Memory B cell (primary cell): Measurements from ENCODE around the gene ABHD16A.

Experiments
- ATAC-seq: fragments of 150-1000 bp; cut with Tn5 transposase; 2 replicates; pipeline ENCODE4 v1.10.0; 2021; ENCODE audit warnings: low read depth, mild to moderate bottlenecking, moderate library complexity
- DNase-seq, 2 donors: peaks; one replicate each; pipeline ENCODE4 v3.0.0; 2022; ENCODE audit warnings: low spot score in 2 of 2
- H3K27ac Mint-ChIP-seq: one replicate; pipeline ENCODE4 v1.8.0; 2022; ENCODE audit warnings: mild to moderate bottlenecking, moderate library complexity, mixed read lengths
- H3K27me3 Mint-ChIP-seq: one replicate; pipeline ENCODE4 v1.8.0; 2022; ENCODE audit warnings: mixed read lengths
- H3K36me3 Mint-ChIP-seq: one replicate; pipeline ENCODE4 v1.8.0; 2022; ENCODE audit warnings: mild to moderate bottlenecking, mixed read lengths
- H3K4me1 Mint-ChIP-seq: one replicate; pipeline ENCODE4 v1.8.0; 2022; ENCODE audit warnings: mixed read lengths
- H3K4me3 Mint-ChIP-seq: one replicate; pipeline ENCODE4 v1.8.0; 2022; ENCODE audit warnings: mild to moderate bottlenecking, moderate library complexity, mixed read lengths
- H3K9me3 Mint-ChIP-seq: one replicate; pipeline ENCODE4 v1.8.0; 2022; ENCODE audit warnings: mixed read lengths

ABHD16A gene

DNA sequence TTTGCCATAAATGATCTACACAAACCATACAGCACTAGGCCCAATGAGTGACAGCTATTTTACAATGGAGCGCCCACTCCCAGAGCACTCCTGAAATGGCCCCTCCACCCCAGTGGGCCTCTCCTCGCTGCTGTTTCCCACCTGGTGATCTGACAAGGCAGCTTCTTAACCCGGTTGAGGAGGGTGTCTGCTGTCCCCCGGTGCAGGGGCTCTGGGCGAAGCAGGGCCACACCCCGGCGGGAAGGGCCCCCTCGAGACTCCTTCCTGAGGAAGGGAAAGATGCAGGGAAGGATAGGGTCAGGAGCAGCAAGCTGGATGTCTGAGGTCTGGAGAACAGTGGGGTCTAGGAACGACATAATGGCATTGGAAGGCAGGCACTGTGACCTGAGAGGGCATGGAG, 10.2 kb downstream of the ABHD16A start:
- Mint-ChIP-seq H3K4me3 (no peak overlapping the region), H3K36me3 (peaks cover 17% of the 10 kb centered on the region), H3K4me1 (peaks cover 27% of the 10 kb centered on the region), H3K9me3 (no peaks in the 10 kb centered on the region), H3K27ac (peak overlapping the region; percentile 20), H3K27me3 (no peaks in the 10 kb centered on the region)
- ATAC-seq (no peak), DNase-seq (no peak)

- Mint-ChIP-seq H3K27me3 (no peaks in the 10 kb centered on the region), H3K9me3 (no peaks in the 10 kb centered on the region), H3K27ac (no peak overlapping the region), H3K4me3 (no peak overlapping the region), H3K4me1 (peaks cover 24% of the 10 kb centered on the region), H3K36me3 (peaks cover 17% of the 10 kb centered on the region)
- no peak for DNase-seq
- ATAC-seq: no peak
These were observed 10.8 kb downstream of the ABHD16A start for GRCh38 chr6:31692353-31692752.

DNA sequence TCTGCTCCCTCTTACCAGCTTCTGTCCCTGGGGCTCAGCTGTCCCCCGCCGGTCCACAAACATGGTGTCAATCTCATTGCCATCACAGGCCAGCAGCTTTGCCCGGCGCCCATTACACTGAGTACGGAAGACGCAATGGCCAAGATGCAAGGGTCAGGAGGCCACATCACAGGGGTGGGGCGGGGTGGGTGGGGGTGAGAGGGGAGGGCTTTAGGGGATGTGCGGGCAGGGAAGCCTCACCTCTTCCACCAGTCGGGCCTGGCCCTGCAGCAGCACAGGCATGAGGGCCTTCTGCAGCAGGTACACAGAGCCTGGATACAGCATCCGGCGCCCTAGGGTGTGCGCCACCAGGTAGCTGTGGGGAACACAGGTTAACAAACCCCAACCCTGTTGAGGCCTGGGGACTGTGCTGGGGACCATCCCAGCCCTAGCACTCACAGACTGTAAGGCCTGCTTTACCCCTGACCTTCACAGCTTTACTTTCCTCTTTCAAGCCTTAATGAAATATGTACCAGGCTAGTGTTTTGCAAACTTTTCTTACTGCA, 11.5 kb downstream of the ABHD16A start:
- Mint-ChIP-seq H3K27ac (no peak overlapping the region), H3K27me3 (no peaks in the 10 kb centered on the region), H3K4me3 (no peak overlapping the region), H3K9me3 (no peaks in the 10 kb centered on the region), H3K36me3 (peaks cover 18% of the 10 kb centered on the region), H3K4me1 (peaks cover 23% of the 10 kb centered on the region)
- ATAC-seq (no peak), DNase-seq (no peak)

DNA sequence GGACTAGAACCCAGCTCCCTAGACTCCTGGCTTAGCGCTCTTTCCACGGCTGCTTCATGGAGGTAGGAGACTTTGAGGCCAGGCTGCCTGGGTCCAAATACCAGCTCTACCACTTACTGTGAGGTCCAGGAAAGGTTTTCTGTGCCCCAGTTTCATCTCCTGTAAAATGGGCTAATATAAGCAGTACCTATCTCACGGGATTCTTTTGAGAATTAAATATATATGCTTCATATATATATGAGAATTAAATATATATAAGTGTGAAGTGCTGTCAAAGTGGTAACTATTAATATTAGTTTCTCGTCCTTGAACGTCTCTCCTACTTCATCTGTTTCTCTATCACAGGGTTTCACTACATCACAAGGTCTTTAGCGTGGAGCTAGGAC, 12.1 kb downstream of the ABHD16A start:
- H3K27me3 Mint-ChIP-seq: no peaks in the 10 kb centered on the region
- H3K4me1 Mint-ChIP-seq: peaks cover 23% of the 10 kb centered on the region
- no peaks in the 10 kb centered on the region for H3K9me3 Mint-ChIP-seq
- no peak for DNase-seq
- no peak overlapping the region for H3K27ac Mint-ChIP-seq
- H3K36me3 Mint-ChIP-seq: peaks cover 21% of the 10 kb centered on the region
- ATAC-seq: no peak
- no peak overlapping the region for H3K4me3 Mint-ChIP-seq

DNA sequence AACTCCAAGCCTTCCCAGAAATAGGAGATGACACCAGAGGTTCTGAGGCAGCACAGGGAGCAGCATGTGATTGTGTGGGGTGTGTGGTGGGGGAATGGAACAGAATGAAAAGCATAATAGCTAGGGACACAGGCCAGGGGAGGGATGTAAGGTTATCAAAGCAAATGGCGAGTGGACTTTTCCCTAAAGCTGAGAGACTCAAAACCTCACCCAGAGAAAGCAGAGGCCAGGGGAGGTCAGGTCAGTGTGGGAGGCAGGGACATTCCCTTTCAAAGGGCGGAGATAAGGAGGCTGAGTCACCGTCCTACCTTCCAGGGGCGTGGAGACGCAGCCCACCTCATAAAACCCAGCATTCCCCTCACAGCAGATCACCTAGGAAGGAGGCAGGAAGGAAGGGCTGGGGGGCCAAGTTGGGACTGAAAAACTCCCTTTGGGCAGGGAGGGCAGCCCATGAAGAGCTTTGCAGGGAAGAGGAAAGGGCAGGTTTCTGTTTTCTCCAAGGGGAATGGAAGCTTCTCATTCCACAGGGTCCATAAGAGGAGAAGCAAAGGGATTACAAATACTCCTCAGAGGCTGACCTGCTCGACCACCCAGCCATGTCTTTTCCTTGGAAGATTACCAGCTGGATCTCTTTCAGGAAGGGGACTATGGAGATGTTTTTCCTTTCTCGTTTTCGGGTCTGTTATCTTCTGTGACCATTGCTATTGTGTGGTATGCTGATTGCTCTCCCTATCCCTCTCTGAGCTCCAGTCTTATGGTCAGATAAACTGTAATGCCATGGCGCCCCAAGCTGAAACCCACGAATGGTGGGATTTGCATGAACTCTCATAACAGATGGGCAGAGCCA, 12.7 kb downstream of the ABHD16A start:
- no peak overlapping the region for H3K4me3 Mint-ChIP-seq
- H3K4me1 Mint-ChIP-seq: peaks cover 23% of the 10 kb centered on the region
- DNase-seq (no peak), ATAC-seq (no peak)
- H3K9me3 Mint-ChIP-seq: no peaks in the 10 kb centered on the region
- peaks cover 22% of the 10 kb centered on the region for H3K36me3 Mint-ChIP-seq
- H3K27me3 Mint-ChIP-seq: no peaks in the 10 kb centered on the region
- peak overlapping the region; percentile 56 for H3K27ac Mint-ChIP-seq

DNA sequence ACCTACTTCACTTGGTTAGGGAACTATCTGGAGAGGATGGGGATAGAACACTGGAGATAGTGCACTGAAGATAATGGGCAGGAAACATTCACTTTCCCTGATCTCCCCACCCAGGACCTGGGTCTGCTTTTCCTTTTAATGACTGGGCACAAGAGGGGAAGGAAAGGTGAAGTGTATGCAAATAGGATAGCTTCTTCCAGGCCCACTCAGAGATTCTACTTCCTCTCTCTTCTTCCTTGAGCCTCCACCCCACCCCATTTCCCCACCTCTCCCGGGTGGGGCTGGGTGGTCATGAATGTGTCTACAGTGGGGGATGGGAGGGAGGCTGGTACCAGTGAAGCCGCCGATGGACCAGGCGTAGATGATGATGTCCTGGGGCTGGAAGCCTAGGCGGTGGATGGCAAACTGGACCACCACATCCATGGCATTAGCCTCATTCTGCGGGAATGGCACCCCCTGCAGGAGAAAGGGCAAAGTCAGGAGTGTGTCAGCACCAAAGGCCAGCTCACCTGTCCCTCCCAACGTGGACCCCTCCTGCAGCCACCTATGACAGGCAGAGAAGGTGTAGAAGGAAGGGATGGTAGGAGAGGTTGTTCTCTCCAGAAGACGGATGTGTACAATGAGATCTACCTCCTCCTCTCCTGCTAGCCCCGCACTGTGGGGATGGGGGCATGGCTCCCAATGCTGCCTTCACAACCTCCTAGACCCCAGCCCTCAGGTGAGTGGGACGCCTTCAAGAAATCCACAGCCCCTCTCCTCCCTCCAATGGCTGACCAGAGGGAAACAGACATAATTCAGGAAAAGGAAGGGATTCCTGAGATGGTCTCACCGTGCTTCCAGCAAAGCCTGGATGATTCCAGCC, 13.6 kb downstream of the ABHD16A start:
- H3K9me3 Mint-ChIP-seq: no peaks in the 10 kb centered on the region
- H3K27ac Mint-ChIP-seq: peak overlapping the region; percentile 56
- peaks cover 22% of the 10 kb centered on the region for H3K36me3 Mint-ChIP-seq
- no peak for ATAC-seq
- DNase-seq: no peak
- H3K27me3 Mint-ChIP-seq: no peaks in the 10 kb centered on the region
- peak overlapping the region; percentile 25 for H3K4me3 Mint-ChIP-seq
- peaks cover 23% of the 10 kb centered on the region for H3K4me1 Mint-ChIP-seq

DNA sequence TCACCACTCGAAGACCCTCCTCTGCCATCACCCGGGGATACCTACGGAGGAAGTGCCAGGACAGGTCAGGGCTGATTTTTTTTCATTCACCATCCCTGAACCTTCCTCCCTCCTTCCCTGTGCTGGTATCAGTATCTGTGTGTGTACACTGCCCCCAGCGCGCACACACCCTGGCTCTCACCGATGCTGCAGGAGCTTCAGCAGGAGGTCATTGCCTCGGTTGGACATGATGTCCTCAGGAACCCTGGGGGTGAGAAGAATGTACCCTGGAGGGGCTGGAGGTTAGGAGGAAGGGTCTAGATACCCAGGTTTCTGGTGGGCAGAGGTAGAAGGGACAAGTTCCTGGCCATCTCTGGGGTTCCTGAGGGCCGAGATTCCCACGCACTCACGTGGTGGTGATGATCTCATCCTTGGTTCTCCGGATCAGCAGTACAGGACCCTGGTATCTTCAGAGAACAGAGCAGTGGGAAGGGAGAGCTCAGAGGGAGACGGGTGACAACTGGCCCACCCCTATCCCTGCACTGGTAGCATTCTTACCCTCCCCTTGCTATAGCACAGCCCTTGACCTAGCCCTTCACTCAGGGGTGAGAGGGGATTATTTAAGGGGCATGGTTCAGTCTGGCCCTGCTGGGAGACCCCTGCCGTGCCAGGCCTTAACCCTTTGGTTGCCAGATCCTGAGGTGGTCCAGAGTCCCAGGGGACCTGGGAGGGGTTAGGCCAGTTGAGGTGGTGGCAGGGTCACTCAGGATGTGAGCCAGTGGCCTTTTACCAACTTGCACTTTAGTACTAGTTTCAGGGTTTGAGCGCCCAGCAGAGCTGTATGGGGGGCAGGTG, 15.0 kb downstream of the ABHD16A start:
- peaks cover 21% of the 10 kb centered on the region for H3K36me3 Mint-ChIP-seq
- ATAC-seq (no peak), DNase-seq (no peak)
- no peaks in the 10 kb centered on the region for H3K9me3 Mint-ChIP-seq
- H3K27ac Mint-ChIP-seq: no peak overlapping the region
- H3K27me3 Mint-ChIP-seq: no peaks in the 10 kb centered on the region
- peaks cover 23% of the 10 kb centered on the region for H3K4me1 Mint-ChIP-seq
- no peak overlapping the region for H3K4me3 Mint-ChIP-seq

DNA sequence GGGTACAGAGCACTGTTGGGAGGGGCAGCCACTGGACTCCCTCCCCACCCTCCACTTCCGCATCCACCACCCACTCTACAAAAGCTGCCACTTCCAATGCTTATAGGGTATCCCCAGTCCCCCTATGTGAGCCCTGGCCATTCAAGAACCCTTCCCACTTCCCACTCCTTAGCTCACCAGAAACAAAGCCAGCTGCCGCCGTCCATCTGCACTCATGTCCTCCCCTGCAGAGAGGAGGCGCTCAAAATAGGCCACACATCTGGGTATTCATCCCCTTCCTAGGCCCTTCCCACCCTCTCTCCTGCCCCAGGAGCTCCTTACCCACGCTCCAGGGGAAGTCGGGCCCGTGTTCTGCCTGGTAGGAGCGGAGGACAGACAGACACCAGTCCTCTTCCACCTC, 15.8 kb downstream of the ABHD16A start:
- Mint-ChIP-seq H3K4me3 (no peak overlapping the region), H3K27ac (no peak overlapping the region), H3K9me3 (no peaks in the 10 kb centered on the region), H3K36me3 (peaks cover 17% of the 10 kb centered on the region), H3K27me3 (no peaks in the 10 kb centered on the region), H3K4me1 (peaks cover 23% of the 10 kb centered on the region)
- DNase-seq (no peak), ATAC-seq (no peak)

GRCh38 chr6:31686483-31686882, 16.6 kb downstream of the ABHD16A start:
- Mint-ChIP-seq H3K27ac (no peak overlapping the region), H3K27me3 (no peaks in the 10 kb centered on the region), H3K9me3 (no peaks in the 10 kb centered on the region), H3K4me1 (peaks cover 25% of the 10 kb centered on the region), H3K4me3 (no peak overlapping the region), H3K36me3 (peaks cover 16% of the 10 kb centered on the region)
- no peak for DNase-seq
- ATAC-seq: no peak

DNA sequence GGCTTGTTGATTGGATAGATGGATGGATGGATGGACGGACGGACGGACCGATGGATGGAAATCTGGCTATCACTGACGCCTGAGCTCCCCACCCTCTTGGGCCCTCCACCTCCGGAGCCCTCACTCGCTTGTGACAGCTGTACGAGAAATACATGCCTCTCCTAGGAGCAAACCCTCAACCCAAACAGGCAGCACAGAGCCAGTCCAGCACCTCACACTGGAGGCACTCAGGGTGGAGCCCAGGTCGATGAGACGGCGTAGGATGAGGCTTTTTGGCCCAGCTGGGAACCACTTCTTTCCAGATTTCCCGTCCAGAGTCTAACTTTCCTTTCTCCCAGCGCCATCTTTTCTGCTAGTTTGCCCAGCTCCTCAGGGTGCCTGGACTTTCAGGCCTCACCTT, 19.5 kb downstream of the ABHD16A start:
- H3K4me3 Mint-ChIP-seq: no peak overlapping the region
- no peaks in the 10 kb centered on the region for H3K27me3 Mint-ChIP-seq
- no peak for ATAC-seq
- H3K4me1 Mint-ChIP-seq: peaks cover 15% of the 10 kb centered on the region
- DNase-seq: no peak
- no peak overlapping the region for H3K27ac Mint-ChIP-seq
- peaks cover 13% of the 10 kb centered on the region for H3K36me3 Mint-ChIP-seq
- H3K9me3 Mint-ChIP-seq: no peaks in the 10 kb centered on the region

DNA sequence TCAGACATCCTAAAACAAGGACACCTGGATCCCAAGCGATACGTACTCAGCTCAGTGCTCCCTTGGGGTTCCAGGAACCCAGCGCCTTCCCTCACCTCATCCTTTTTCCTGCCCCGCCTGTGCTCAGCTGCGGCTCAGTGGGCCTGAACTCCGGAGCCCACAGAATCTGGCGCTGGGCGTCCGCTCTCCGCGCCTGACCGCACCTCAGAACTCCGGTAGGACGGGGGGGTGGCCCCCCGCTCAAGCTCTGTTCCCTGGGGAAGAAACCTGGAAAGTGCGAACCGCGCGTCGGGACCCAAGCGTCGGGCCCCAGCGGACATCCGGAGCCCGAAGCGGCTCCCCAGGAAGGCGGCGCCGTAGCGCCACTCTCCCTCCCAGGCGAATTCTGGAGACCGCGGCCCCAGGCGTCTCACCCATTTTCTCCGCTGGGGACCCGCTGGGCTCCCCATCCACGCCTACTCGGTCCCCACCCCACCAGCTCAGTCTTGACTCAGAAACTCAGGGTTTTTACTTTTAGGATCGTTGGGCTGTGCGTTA, 21.9 kb downstream of the ABHD16A start:
- Mint-ChIP-seq H3K4me1 (peaks cover 33% of the 10 kb centered on the region), H3K27me3 (no peaks in the 10 kb centered on the region), H3K9me3 (no peaks in the 10 kb centered on the region), H3K36me3 (peaks cover 2% of the 10 kb centered on the region), H3K27ac (peak overlapping the region; percentile 73), H3K4me3 (peak overlapping the region; percentile 85)
- ATAC-seq: peak; percentile 62
- DNase-seq: peak in 1 of 2 donors; percentile 32

DNA sequence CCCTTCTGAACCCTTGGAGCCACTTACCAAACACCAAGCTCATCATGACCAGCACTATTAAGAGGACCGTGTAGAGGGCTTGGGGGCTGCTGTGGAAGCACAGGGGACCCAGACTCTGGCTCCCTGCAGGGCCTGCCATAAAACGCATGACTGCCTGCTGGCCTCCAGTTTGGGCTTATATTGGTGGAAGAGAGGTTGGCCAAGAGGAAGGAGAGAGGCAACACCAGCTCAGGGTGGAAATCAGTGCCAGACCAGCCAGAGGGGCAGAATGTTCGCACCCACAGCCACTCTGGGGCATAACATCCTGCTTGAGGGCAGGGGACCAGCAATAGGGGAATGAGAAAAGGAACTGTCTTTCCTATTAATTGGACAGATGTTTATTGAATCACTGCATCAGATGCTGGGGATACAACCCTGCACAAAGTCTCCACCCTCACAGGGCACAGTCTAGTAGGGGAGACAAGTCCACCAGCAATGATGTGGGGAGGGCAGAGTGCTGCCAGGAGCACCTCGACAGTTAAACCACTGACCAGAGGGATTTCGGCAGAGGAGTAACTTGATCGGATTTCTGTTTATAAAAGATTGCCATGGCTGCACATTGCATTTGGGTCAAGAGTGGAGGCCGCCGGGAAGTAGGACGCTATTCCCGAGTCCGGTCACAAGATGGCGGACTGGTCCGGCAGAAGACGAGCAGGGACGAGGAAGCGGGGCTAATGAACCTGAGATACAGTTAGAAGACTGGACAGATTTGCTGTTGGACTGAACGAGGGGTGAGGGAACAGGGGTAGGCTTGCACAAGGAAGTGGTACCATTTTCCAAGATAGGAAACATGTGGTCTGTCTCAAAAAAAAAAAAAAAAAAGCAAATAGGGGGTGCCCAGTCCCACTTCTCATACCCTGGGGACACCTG, 22.6 kb downstream of the ABHD16A start, which contains the start of gene LY6G5C:
Gene LY6G5C (minus strand): TSS at position 842 of the 909 bp plus-strand sequence. CDS start 694 bp downstream, at position 148.
- Mint-ChIP-seq H3K27ac (peak within 1 kb of the TSS; percentile 73), H3K4me1 (peaks cover 34% of the 10 kb centered on the region), H3K4me3 (peak within 1 kb of the TSS; percentile 85), H3K27me3 (no peaks in the 10 kb centered on the region), H3K9me3 (no peaks in the 10 kb centered on the region), H3K36me3 (no peaks in the 10 kb centered on the region)
- peak; percentile 51 to 58 for DNase-seq
- ATAC-seq: peak; percentile 71
